HEK293 (cell line): ENCODE results near the gene FIBCD1.

ENCODE experiments used
- ATF2 ChIP-seq: fragments of 450-650 bp; formaldehyde crosslinking; IDR thresholded peaks from 2 replicates; pipeline ENCODE4 v1.5.1; 2016; ENCODE audit warnings: missing biosample characterization, missing genetic modification characterization, low read depth
- EGR2 ChIP-seq: fragments of 450-650 bp; formaldehyde crosslinking; IDR thresholded peaks from 2 replicates; pipeline ENCODE4 v1.5.1; 2016; ENCODE audit warnings: low read depth, missing biosample characterization, missing genetic modification characterization
- GLI2 ChIP-seq: fragments of 450-650 bp; formaldehyde crosslinking; IDR thresholded peaks from 2 replicates; pipeline ENCODE4; 2017; ENCODE audit warnings: missing biosample characterization, missing genetic modification characterization, low read depth, borderline replicate concordance
- KLF7 ChIP-seq: fragments of 450-650 bp; formaldehyde crosslinking; IDR thresholded peaks from 2 replicates; pipeline ENCODE4 v1.5.1; 2016; ENCODE audit warnings: missing biosample characterization, missing genetic modification characterization, borderline replicate concordance
- PRDM2 ChIP-seq: fragments of 450-650 bp; formaldehyde crosslinking; IDR thresholded peaks from 2 replicates; pipeline ENCODE4 v1.5.1; 2016; ENCODE audit warnings: missing biosample characterization, missing genetic modification characterization, borderline replicate concordance
- REST ChIP-seq: fragments of 450-650 bp; formaldehyde crosslinking; IDR thresholded peaks from 2 replicates; pipeline ENCODE4 v1.5.1; 2016; ENCODE audit warnings: missing biosample characterization, missing genetic modification characterization
- SP2 ChIP-seq: fragments of 450-650 bp; formaldehyde crosslinking; IDR thresholded peaks from 2 replicates; pipeline ENCODE4 v1.5.1; 2016; ENCODE audit warnings: missing biosample characterization, missing genetic modification characterization
- SP7 ChIP-seq: fragments of 450-650 bp; formaldehyde crosslinking; IDR thresholded peaks from 2 replicates; pipeline ENCODE4 v1.5.1; 2016; ENCODE audit warnings: missing biosample characterization, missing genetic modification characterization
- ZBTB10 ChIP-seq: fragments of 450-650 bp; formaldehyde crosslinking; IDR thresholded peaks from 2 replicates; pipeline ENCODE4 v1.5.1; 2016; ENCODE audit warnings: missing biosample characterization, missing genetic modification characterization
- ZBTB11 ChIP-seq: fragments of 450-650 bp; formaldehyde crosslinking; conservative IDR thresholded peaks from 2 replicates; pipeline ENCODE4 v1.5.1; 2016; ENCODE audit warnings: low read depth, missing biosample characterization, missing genetic modification characterization
- ZBTB8A ChIP-seq: fragments of 450-650 bp; formaldehyde crosslinking; IDR thresholded peaks from 2 replicates; pipeline ENCODE4 v1.5.1; 2016; ENCODE audit warnings: missing biosample characterization, missing genetic modification characterization
- ZEB2 ChIP-seq: fragments of 450-650 bp; formaldehyde crosslinking; IDR thresholded peaks from 2 replicates; pipeline ENCODE4 v1.5.1; 2016; ENCODE audit warnings: missing biosample characterization, missing genetic modification characterization
- ZNF211 ChIP-seq: fragments of 450-650 bp; formaldehyde crosslinking; IDR thresholded peaks from 2 replicates; pipeline ENCODE4 v1.5.1; 2016; ENCODE audit warnings: low read depth, missing biosample characterization, missing genetic modification characterization
- ZNF311 ChIP-seq: fragments of 450-650 bp; formaldehyde crosslinking; IDR thresholded peaks from 2 replicates; pipeline ENCODE4 v1.5.1; 2017; ENCODE audit warnings: missing biosample characterization, missing genetic modification characterization, borderline replicate concordance
- ZNF362 ChIP-seq: fragments of 450-650 bp; formaldehyde crosslinking; IDR thresholded peaks from 2 replicates; pipeline ENCODE4 v1.5.1; 2016; ENCODE audit warnings: missing biosample characterization, missing genetic modification characterization
- ZNF391 ChIP-seq: fragments of 450-650 bp; formaldehyde crosslinking; IDR thresholded peaks from 2 replicates; pipeline ENCODE4 v1.5.1; 2016; ENCODE audit warnings: low read depth, missing biosample characterization, missing genetic modification characterization, borderline replicate concordance
- ZNF404 ChIP-seq: fragments of 450-650 bp; formaldehyde crosslinking; IDR thresholded peaks from 2 replicates; pipeline ENCODE4 v1.5.1; 2017; ENCODE audit warnings: missing biosample characterization, missing genetic modification characterization
- ZNF521 ChIP-seq: fragments of 450-650 bp; formaldehyde crosslinking; IDR thresholded peaks from 2 replicates; pipeline ENCODE4 v1.5.1; 2017; ENCODE audit warnings: missing biosample characterization, mild to moderate bottlenecking, missing genetic modification characterization
- ZNF560 ChIP-seq: fragments of 450-650 bp; formaldehyde crosslinking; IDR thresholded peaks from 2 replicates; pipeline ENCODE4 v1.5.1; 2017; ENCODE audit warnings: missing biosample characterization, missing genetic modification characterization, borderline replicate concordance
- ZNF792 ChIP-seq: fragments of 450-650 bp; formaldehyde crosslinking; IDR thresholded peaks from 2 replicates; pipeline ENCODE4 v1.5.1; 2016; ENCODE audit warnings: missing biosample characterization, missing genetic modification characterization
- ZXDB ChIP-seq: fragments of 450-650 bp; formaldehyde crosslinking; IDR thresholded peaks from 2 replicates; pipeline ENCODE4 v1.5.1; 2016; ENCODE audit warnings: missing biosample characterization, missing genetic modification characterization

The FIBCD1 gene

GRCh38 chr9:130985606-130986162 is 46.6 kb upstream of the FIBCD1 start (continued):
- peak; percentile 46; the same call in 1 of the 2 replicates for TF ChIP-seq REST (tag by site-specific recombination)
- TF ChIP-seq ZNF521 = no peak
- TF ChIP-seq ZNF311 = no peak
- no peak; the same call in 1 of the 2 replicates for TF ChIP-seq GLI2 (tag by site-specific recombination)
- no peak for TF ChIP-seq ZEB2
- TF ChIP-seq SP7 (tag by site-specific recombination) = no peak
- peak; percentile 65 for TF ChIP-seq ZBTB11 (tag by site-specific recombination)
- no peak for TF ChIP-seq ZBTB10 (tag by site-specific recombination)
- no peak for TF ChIP-seq ZNF391 (tag by site-specific recombination)
- no peak for TF ChIP-seq ZNF362 (tag by site-specific recombination)
- TF ChIP-seq ZNF404 (tag by site-specific recombination) = peak; percentile 81; the same call in 1 of the 2 replicates
- no peak for TF ChIP-seq SP2 (tag by site-specific recombination)
- TF ChIP-seq EGR2 (tag by site-specific recombination) = no peak
- TF ChIP-seq ZNF560 (tag by site-specific recombination) = no peak
- peak; percentile 64 for TF ChIP-seq ZBTB8A
- no peak for TF ChIP-seq PRDM2 (tag by site-specific recombination)
- TF ChIP-seq ZXDB (tag by site-specific recombination) = peak; percentile 38
- no peak for TF ChIP-seq ZNF792 (tag by site-specific recombination)
- no peak for TF ChIP-seq ZNF211 (tag by site-specific recombination)
- TF ChIP-seq KLF7 (tag by site-specific recombination) = peak; percentile 64; the same call in 1 of the 2 replicates
- TF ChIP-seq ATF2 (tag by site-specific recombination) = no peak
